Neural progenitor cell (in vitro differentiated cells): Measurements from ENCODE around the gene LAYN. TPM values are rescaled to one million over a fixed set of nuclear protein-coding genes. Genes with fewer than 3 reads are reported as not detected.
A peak's percentile ranks its signal among the peaks of the same experiment; 100 is the strongest.

Source experiments
- DNase-seq: peaks from one replicate; pipeline ENCODE4 v3.0.0-alpha.2; 2016; ENCODE audit warnings: low spot score
- H2AFZ ChIP-seq: fragments of 200-600 bp; sonication (generic); replicated peaks from 2 replicates; pipeline ENCODE4 v1.6.1; 2016; ENCODE audit warnings: antibody characterized with exemption
- H3F3A ChIP-seq: fragments of 200-600 bp; sonication (generic); 2 replicates; pipeline ENCODE4 v1.6.1; 2016; ENCODE audit warnings: antibody characterized with exemption, low read depth
- H3K27ac ChIP-seq: fragments of 200-600 bp; sonication (generic); 2 replicates; pipeline ENCODE4 v1.5.1; 2016; ENCODE audit warnings: mild to moderate bottlenecking
- H3K27me3 ChIP-seq: fragments of 200-600 bp; sonication (generic); 2 replicates; pipeline ENCODE4 v1.6.1; 2016; ENCODE audit warnings: mild to moderate bottlenecking, moderate library complexity
- H3K36me3 ChIP-seq: fragments of 200-600 bp; sonication (generic); 2 replicates; pipeline ENCODE4 v1.5.1; 2016
- H3K4me1 ChIP-seq: fragments of 200-600 bp; sonication (generic); 2 replicates; pipeline ENCODE4 v1.6.1; 2016; ENCODE audit warnings: mixed run types
- H3K4me2 ChIP-seq: fragments of 200-600 bp; sonication (generic); 2 replicates; pipeline ENCODE4 v1.6.1; 2016
- H3K4me3 ChIP-seq: fragments of 200-600 bp; sonication (generic); 2 replicates; pipeline ENCODE4 v1.5.1; 2016
- H3K79me2 ChIP-seq: fragments of 200-600 bp; sonication (generic); 2 replicates; pipeline ENCODE4 v1.6.1; 2016; ENCODE audit warnings: low read depth
- H3K9ac ChIP-seq: fragments of 200-600 bp; sonication (generic); 2 replicates; pipeline ENCODE4 v1.6.1; 2016
- H3K9me3 ChIP-seq: fragments of 200-600 bp; sonication (generic); 2 replicates; pipeline ENCODE4 v1.5.1; 2016; ENCODE audit warnings: low read depth
- H4K20me1 ChIP-seq: fragments of 200-600 bp; sonication (generic); 2 replicates; pipeline ENCODE4 v1.6.1; 2016; ENCODE audit warnings: low read depth
- H3K27ac Mint-ChIP-seq: 3 replicates; pipeline ENCODE4 v1.8.0; 2021; ENCODE audit warnings: mixed read lengths
- H3K27me3 Mint-ChIP-seq: 2 replicates; pipeline ENCODE4 v1.8.0; 2022; ENCODE audit warnings: low read depth, mild to moderate bottlenecking, inconsistent platforms, moderate library complexity, mixed read lengths; ENCODE audit not compliant: insufficient read depth
- H3K36me3 Mint-ChIP-seq: 3 replicates; pipeline ENCODE4 v1.8.0; 2021; ENCODE audit warnings: mixed read lengths
- H3K4me1 Mint-ChIP-seq: 3 replicates; pipeline ENCODE4 v1.8.0; 2021; ENCODE audit warnings: mixed read lengths
- H3K4me3 Mint-ChIP-seq: 3 replicates; pipeline ENCODE4 v1.8.0; 2021; ENCODE audit warnings: mild to moderate bottlenecking, moderate library complexity, mixed read lengths
- H3K9me3 Mint-ChIP-seq: 3 replicates; pipeline ENCODE4 v1.8.0; 2020; ENCODE audit warnings: mixed read lengths
- EZH2 ChIP-seq: fragments of 200-600 bp; sonication (generic); IDR thresholded peaks from 2 replicates; pipeline ENCODE4 v1.6.1; 2017; ENCODE audit warnings: antibody characterized with exemption, mild to moderate bottlenecking, moderate library complexity
- EZH2phosphoT487 ChIP-seq: fragments of 200-600 bp; sonication (generic); IDR thresholded peaks from 2 replicates; pipeline ENCODE4 v1.6.1; 2017; ENCODE audit warnings: antibody characterized with exemption
- total RNA-seq: library from RNA; depleted of rRNA; stranded (reverse); fragments of >200 nt; gene quantifications from 2 replicates; pipeline ENCODE4 v1.2.3, GENCODE V29; 2015; ENCODE audit warnings: low replicate concordance
- TF ChIP-seq, protein P1 (sequence below): fragments of 200-600 bp; sonication (generic); IDR thresholded peaks from 2 replicates; pipeline ENCODE4 v1.5.1; 2017; ENCODE audit warnings: antibody characterized with exemption, mild to moderate bottlenecking

LAYN gene
- total RNA-seq, 1 donor from 2014 or later = 0.26 TPM

DNA sequence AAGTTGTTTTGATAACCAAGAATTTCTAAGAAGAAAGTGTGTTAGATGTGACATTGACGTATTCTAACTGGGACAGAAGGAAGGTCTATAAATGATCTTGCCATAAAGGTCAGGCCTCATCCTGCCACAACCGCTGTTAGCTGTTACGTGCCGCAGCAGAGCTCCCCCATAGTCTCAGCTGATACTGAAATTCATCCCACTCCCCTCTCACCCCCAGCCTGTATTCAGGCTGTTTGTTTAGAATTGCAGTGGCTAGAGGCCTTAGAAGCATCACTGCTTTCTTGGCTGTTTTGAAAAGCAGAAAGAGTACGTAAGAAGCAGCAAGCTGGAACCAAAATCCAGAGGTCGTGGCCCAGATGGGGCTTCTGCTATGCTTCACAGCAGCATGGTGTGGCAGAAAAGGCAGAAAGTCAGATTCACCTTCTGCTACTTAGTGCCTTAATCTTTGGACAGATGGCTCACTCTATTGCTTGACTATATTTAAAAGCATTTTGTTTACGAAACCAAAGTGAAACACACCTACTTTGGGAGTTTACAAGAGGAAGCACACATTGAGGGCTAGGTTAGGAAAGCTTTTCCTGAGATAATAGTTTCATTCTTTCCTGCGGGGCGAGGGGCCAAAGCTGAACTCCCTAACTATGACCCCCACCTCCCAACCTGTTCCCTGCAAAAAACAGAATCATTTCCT lies 950 bp upstream of the LAYN start:
- no peak for DNase-seq
- H3K9me3 Mint-ChIP-seq = peaks cover 12% of the 10 kb centered on the region
- no peak overlapping the region for H2AFZ ChIP-seq

DNA sequence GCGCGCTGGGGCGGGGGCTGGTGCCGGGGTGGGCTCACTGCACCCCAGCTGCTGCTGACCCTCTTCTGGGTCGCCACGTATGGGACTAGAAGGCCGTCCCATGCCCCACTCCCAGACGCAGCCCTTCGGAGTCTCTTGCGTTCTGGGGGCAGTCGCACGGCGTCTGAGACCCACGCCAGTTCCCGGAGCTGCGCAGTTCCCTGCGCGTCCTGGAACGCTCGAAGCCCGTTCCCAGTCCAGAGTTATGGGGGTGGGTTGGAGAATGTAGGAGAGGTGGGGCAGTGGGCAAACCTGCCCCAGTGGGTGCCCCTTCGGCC lies 375 bp downstream of the LAYN start:
- peaks cover 86% of the 10 kb centered on the region for H3K27me3 ChIP-seq
- Mint-ChIP-seq H3K27ac (no peak overlapping the region), H3K4me1 (peaks cover 13% of the 10 kb centered on the region), H3K27me3 (peaks cover 36% of the 10 kb centered on the region), H3K9me3 (peaks cover 12% of the 10 kb centered on the region), H3K4me3 (peak overlapping the region; percentile 87), H3K36me3 (no peaks in the 10 kb centered on the region)
- peak overlapping the region; percentile 47 for H3K4me3 ChIP-seq
- H3K4me2 ChIP-seq = peak overlapping the region; percentile 84
- no peak overlapping the region for H3K27ac ChIP-seq
- no peak overlapping the region for H3K9ac ChIP-seq
- no peak for DNase-seq
- peak overlapping the region; percentile 81 for H2AFZ ChIP-seq
- TF ChIP-seq EZH2phosphoT487 = peak; percentile 73
- no peak for TF ChIP-seq EZH2
- peaks cover 6% of the 10 kb centered on the region for H3F3A ChIP-seq
- H3K9me3 ChIP-seq = no peaks in the 10 kb centered on the region
- H4K20me1 ChIP-seq = no peaks in the 10 kb centered on the region
- H3K79me2 ChIP-seq = no peaks in the 10 kb centered on the region
- H3K4me1 ChIP-seq = peaks cover 5% of the 10 kb centered on the region
- H3K36me3 ChIP-seq = no peaks in the 10 kb centered on the region

More for the DNA sequence above, 950 bp upstream of the LAYN start:
- Histone ChIP-seq H3K36me3 (no peaks in the 10 kb centered on the region), H3K9me3 (no peaks in the 10 kb centered on the region), H3K4me1 (peaks cover 5% of the 10 kb centered on the region), H3K4me3 (peak overlapping the region; percentile 47), H3K9ac (no peak overlapping the region), H3F3A (peaks cover 6% of the 10 kb centered on the region), H3K27ac (no peak overlapping the region), H3K4me2 (peak overlapping the region; percentile 84), H3K27me3 (peaks cover 94% of the 10 kb centered on the region), H4K20me1 (no peaks in the 10 kb centered on the region), H3K79me2 (no peaks in the 10 kb centered on the region)
- Mint-ChIP-seq H3K4me1 (peaks cover 13% of the 10 kb centered on the region), H3K27me3 (peaks cover 36% of the 10 kb centered on the region), H3K4me3 (peak overlapping the region; percentile 77), H3K36me3 (no peaks in the 10 kb centered on the region), H3K27ac (no peak overlapping the region)
- TF ChIP-seq, protein P1, sequence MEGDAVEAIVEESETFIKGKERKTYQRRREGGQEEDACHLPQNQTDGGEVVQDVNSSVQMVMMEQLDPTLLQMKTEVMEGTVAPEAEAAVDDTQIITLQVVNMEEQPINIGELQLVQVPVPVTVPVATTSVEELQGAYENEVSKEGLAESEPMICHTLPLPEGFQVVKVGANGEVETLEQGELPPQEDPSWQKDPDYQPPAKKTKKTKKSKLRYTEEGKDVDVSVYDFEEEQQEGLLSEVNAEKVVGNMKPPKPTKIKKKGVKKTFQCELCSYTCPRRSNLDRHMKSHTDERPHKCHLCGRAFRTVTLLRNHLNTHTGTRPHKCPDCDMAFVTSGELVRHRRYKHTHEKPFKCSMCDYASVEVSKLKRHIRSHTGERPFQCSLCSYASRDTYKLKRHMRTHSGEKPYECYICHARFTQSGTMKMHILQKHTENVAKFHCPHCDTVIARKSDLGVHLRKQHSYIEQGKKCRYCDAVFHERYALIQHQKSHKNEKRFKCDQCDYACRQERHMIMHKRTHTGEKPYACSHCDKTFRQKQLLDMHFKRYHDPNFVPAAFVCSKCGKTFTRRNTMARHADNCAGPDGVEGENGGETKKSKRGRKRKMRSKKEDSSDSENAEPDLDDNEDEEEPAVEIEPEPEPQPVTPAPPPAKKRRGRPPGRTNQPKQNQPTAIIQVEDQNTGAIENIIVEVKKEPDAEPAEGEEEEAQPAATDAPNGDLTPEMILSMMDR = no peak
- TF ChIP-seq EZH2 = no peak

DNA sequence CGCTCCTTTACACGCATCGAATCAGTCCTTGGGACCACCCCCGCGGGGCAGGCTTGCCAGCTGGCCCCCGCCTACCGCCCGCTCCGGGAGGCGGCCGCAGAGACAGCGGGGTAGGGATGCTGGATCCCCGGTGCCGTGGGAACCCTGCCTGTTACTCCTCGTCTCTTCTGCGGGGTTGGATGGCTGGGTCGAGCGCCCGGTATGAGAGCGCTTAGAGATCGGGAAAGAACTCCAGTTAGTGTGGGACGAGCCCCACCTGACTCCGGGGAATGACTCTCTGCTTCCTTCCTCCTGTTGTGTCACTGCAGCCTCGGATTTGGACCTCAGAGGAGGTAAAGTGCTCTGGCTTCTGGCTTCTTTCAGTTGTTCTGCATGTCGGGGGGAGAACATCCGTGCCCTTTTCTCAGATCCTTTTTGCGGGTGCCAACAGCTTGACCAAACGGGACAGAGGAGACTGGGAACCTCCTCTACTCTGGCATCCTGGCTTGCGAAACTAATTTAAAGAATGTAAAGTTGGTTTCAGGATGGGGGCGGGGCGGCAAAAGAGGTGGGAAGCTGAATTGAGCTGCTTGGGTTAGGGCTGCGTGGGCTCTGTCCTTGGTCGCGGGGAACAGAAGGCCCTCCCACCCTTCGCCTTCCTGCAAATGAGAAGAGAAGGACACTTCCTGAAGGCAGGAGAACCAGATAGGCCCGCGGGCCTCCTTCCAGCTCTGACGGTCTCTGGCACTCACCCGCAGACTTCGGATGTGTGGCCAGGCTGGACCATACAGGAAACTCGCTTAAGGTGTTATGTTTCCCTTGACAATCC lies 938 bp downstream of the LAYN start:
- Histone ChIP-seq H3F3A (peaks cover 6% of the 10 kb centered on the region), H3K27ac (no peak overlapping the region), H3K4me2 (peak overlapping the region; percentile 84), H3K4me1 (peaks cover 5% of the 10 kb centered on the region), H4K20me1 (no peaks in the 10 kb centered on the region), H3K79me2 (no peaks in the 10 kb centered on the region), H3K27me3 (peaks cover 81% of the 10 kb centered on the region), H3K9ac (no peak overlapping the region), H3K36me3 (no peaks in the 10 kb centered on the region), H3K9me3 (no peaks in the 10 kb centered on the region), H3K4me3 (peak overlapping the region; percentile 47), H2AFZ (peak overlapping the region; percentile 81)
- Mint-ChIP-seq H3K4me1 (peaks cover 13% of the 10 kb centered on the region), H3K9me3 (peaks cover 12% of the 10 kb centered on the region), H3K36me3 (no peaks in the 10 kb centered on the region), H3K27me3 (peaks cover 36% of the 10 kb centered on the region), H3K27ac (peak overlapping the region; percentile 34), H3K4me3 (peak overlapping the region; percentile 87)
- peak; percentile 36 for TF ChIP-seq EZH2phosphoT487
- TF ChIP-seq, protein P1 = no peak
- peak; percentile 76 for TF ChIP-seq EZH2
- peak; percentile 52 for DNase-seq
